H9 (cell line): ENCODE results near the gene ITPRIPL2. TPM values are rescaled to one million over a fixed set of nuclear protein-coding genes. Genes with fewer than 3 reads are reported as not detected.

Experiments
- DNase-seq: peaks from one replicate; pipeline ENCODE4 v3.0.0-alpha.2; 2017
- H2AFZ ChIP-seq: one replicate; pipeline ENCODE4 v1.6.1; 2013; ENCODE audit warnings: mild to moderate bottlenecking, low read length, control low read depth, moderate library complexity
- H2AK5ac ChIP-seq: 2 replicates; pipeline ENCODE4 v1.6.1; 2013; ENCODE audit warnings: low read length, control low read depth, mixed read lengths; ENCODE audit not compliant: insufficient read length
- H2BK120ac ChIP-seq: one replicate; pipeline ENCODE4 v1.6.1; 2013; ENCODE audit warnings: low read depth, mild to moderate bottlenecking, low read length, control low read depth, inconsistent platforms; ENCODE audit not compliant: poor library complexity, severe bottlenecking
- H2BK12ac ChIP-seq: 2 replicates; pipeline ENCODE4 v1.6.1; 2013; ENCODE audit warnings: low read length, control low read depth, mixed read lengths, low read depth; ENCODE audit not compliant: insufficient read length
- H2BK15ac ChIP-seq: 2 replicates; pipeline ENCODE4 v1.6.1; 2013; ENCODE audit warnings: low read depth, low read length, control low read depth
- H2BK20ac ChIP-seq: one replicate; pipeline ENCODE4 v1.6.1; 2013; ENCODE audit warnings: low read depth, mild to moderate bottlenecking, low read length, control low read depth, inconsistent platforms; ENCODE audit not compliant: poor library complexity, severe bottlenecking
- H2BK5ac ChIP-seq: 2 replicates; pipeline ENCODE4 v1.6.1; 2013; ENCODE audit warnings: low read length, control low read depth, mixed read lengths; ENCODE audit not compliant: insufficient read length
- H3K14ac ChIP-seq: 2 replicates; pipeline ENCODE4 v1.6.1; 2013; ENCODE audit warnings: low read length, control low read depth; ENCODE audit not compliant: insufficient read depth
- H3K18ac ChIP-seq: 2 replicates; pipeline ENCODE4 v1.6.1; 2013; ENCODE audit warnings: low read depth, mild to moderate bottlenecking, mixed read lengths, low read length, control low read depth; ENCODE audit not compliant: insufficient read length
- H3K23ac ChIP-seq: 2 replicates; pipeline ENCODE4 v1.6.1; 2013; ENCODE audit warnings: low read length, control low read depth, mixed read lengths, low read depth; ENCODE audit not compliant: insufficient read length
- H3K23me2 ChIP-seq: 2 replicates; pipeline ENCODE4 v1.6.1; 2013; ENCODE audit warnings: low read depth, mild to moderate bottlenecking, mixed read lengths, low read length, control low read depth; ENCODE audit not compliant: insufficient read length, poor library complexity, severe bottlenecking
- H3K27ac ChIP-seq: 2 replicates; pipeline ENCODE4 v1.5.1; 2013; ENCODE audit warnings: low read length, control low read depth, mixed read lengths, low read depth; ENCODE audit not compliant: insufficient read length
- H3K27me3 ChIP-seq: 2 replicates; pipeline ENCODE4 v1.6.1; 2013; ENCODE audit warnings: low read length, control low read depth, inconsistent platforms; ENCODE audit not compliant: insufficient read depth
- H3K4ac ChIP-seq: 2 replicates; pipeline ENCODE4 v1.6.1; 2013; ENCODE audit warnings: low read depth, mild to moderate bottlenecking, control low read depth, inconsistent platforms, low read length, moderate library complexity
- H3K4me1 ChIP-seq: 2 replicates; pipeline ENCODE4 v1.6.1; 2013; ENCODE audit warnings: low read length, control low read depth, inconsistent platforms; ENCODE audit not compliant: insufficient read depth
- H3K4me2 ChIP-seq: 2 replicates; pipeline ENCODE4 v1.6.1; 2013; ENCODE audit warnings: low read length, control low read depth, mixed read lengths; ENCODE audit not compliant: insufficient read length, insufficient read depth
- H3K56ac ChIP-seq: 2 replicates; pipeline ENCODE4 v1.6.1; 2013; ENCODE audit warnings: low read depth, mild to moderate bottlenecking, mixed read lengths, low read length, control low read depth; ENCODE audit not compliant: insufficient read length
- H3K79me1 ChIP-seq: 2 replicates; pipeline ENCODE4 v1.6.1; 2013; ENCODE audit warnings: low read depth, mild to moderate bottlenecking, moderate library complexity, low read length, control low read depth, inconsistent platforms; ENCODE audit not compliant: insufficient read depth, poor library complexity, severe bottlenecking
- H3K79me2 ChIP-seq: 2 replicates; pipeline ENCODE4 v1.6.1; 2013; ENCODE audit warnings: low read length, control low read depth, inconsistent platforms; ENCODE audit not compliant: insufficient read depth
- H3K9ac ChIP-seq: 2 replicates; pipeline ENCODE4 v1.6.1; 2013; ENCODE audit warnings: low read length, control low read depth, mixed read lengths; ENCODE audit not compliant: insufficient read length; ENCODE audit errors: extremely low read depth
- H3K9me3 ChIP-seq: one replicate; pipeline ENCODE4 v1.6.1; 2013; ENCODE audit warnings: low read depth, low read length, inconsistent platforms; ENCODE audit not compliant: control insufficient read depth
- H3T11ph ChIP-seq: one replicate; pipeline ENCODE4 v1.6.1; 2013; ENCODE audit warnings: mild to moderate bottlenecking, low read length, control low read depth, inconsistent platforms
- H4K20me1 ChIP-seq: one replicate; pipeline ENCODE4 v1.6.1; 2013; ENCODE audit not compliant: control insufficient read depth, insufficient read length, insufficient read depth
- H4K5ac ChIP-seq: 2 replicates; pipeline ENCODE4 v1.6.1; 2013; ENCODE audit warnings: low read depth, mild to moderate bottlenecking, mixed read lengths, low read length, control low read depth; ENCODE audit not compliant: insufficient read length
- H4K8ac ChIP-seq: replicated peaks from 2 replicates; pipeline ENCODE4 v1.6.1; 2013; ENCODE audit warnings: low read length, control low read depth, mixed read lengths, low read depth; ENCODE audit not compliant: insufficient read length
- H4K91ac ChIP-seq: 2 replicates; pipeline ENCODE4 v1.6.1; 2013; ENCODE audit warnings: low read depth, mild to moderate bottlenecking, moderate library complexity, mixed read lengths, low read length, control low read depth; ENCODE audit not compliant: insufficient read length
- H3K27ac Mint-ChIP-seq, 3 experiments: 2 replicates in 2 of 3; 3 replicates in 1 of 3; pipeline ENCODE4 v1.8.0; 2020 to 2021; ENCODE audit warnings: mixed read lengths in 3 of 3, mild to moderate bottlenecking in 1 of 3, moderate library complexity in 1 of 3
- H3K27me3 Mint-ChIP-seq: 2 replicates; pipeline ENCODE4 v1.8.0; 2021; ENCODE audit warnings: low read depth, mild to moderate bottlenecking, moderate library complexity, mixed read lengths
- H3K36me3 Mint-ChIP-seq, 3 experiments: 2 replicates in 2 of 3; 3 replicates in 1 of 3; pipeline ENCODE4 v1.8.0; 2020 to 2021; ENCODE audit warnings: low read depth in 3 of 3, mixed read lengths in 3 of 3; ENCODE audit not compliant: insufficient read depth in 1 of 3
- H3K4me1 Mint-ChIP-seq, 2 experiments: 2 replicates each; pipeline ENCODE4 v1.8.0; 2020; ENCODE audit warnings: mixed read lengths in 2 of 2
- H3K4me3 Mint-ChIP-seq, 2 experiments: 2 replicates in 1 of 2; 3 replicates in 1 of 2; pipeline ENCODE4 v1.8.0; 2020 to 2021; ENCODE audit warnings: mild to moderate bottlenecking in 2 of 2, mixed read lengths in 2 of 2, moderate library complexity in 1 of 2
- H3K9me3 Mint-ChIP-seq, 2 experiments: 2 replicates in 1 of 2; 3 replicates in 1 of 2; pipeline ENCODE4 v1.8.0; 2020; ENCODE audit warnings: mild to moderate bottlenecking in 2 of 2, mixed read lengths in 2 of 2, moderate library complexity in 1 of 2
- WGBS: extraction: QIAGEN DNeasy Blood & Tissue Kit; methylation state at CpG from one replicate; pipeline ENCODE4 v1.1.7; 2013; ENCODE audit warnings: missing lambda C conversion rate, low lambda C conversion rate, mixed read lengths; ENCODE audit not compliant: insufficient read length; ENCODE audit errors: extremely low coverage; 5-methylcytosine and 5-hydroxymethylcytosine counted together
- total RNA-seq: library from RNA; stranded (reverse); gene quantifications from 2 replicates; pipeline ENCODE4 v1.2.1, GENCODE V29; 2021
- TF ChIP-seq, protein P1 (sequence below): fragments of 200-600 bp; sonication (generic); conservative IDR thresholded peaks from 3 replicates; pipeline ENCODE4 v1.8.0; 2021; ENCODE audit warnings: antibody characterized with exemption, mild to moderate bottlenecking

ITPRIPL2 gene
- total RNA-seq, 1 experiment from 2014 or later, result 9.1 TPM

DNA sequence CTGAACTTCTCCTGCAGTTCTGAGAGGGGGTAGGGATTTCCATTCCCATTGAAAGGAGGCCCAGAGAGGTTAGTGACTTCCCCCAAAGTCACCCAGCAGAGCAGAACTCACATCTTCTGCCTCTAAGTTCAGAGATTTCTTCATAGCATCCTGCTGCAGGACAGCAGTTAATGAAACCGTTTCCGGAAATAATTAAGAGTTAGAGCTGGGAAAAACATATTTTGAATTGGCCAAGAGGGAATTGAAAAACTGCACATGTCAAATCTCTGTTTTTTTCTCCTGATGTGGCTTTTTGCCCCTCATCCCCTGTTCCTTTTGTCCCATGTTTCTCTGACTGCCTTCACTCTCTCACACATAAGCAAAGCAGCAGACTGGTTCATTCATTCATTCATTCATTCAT lies 26.6 kb downstream of the ITPRIPL2 start:
- Histone ChIP-seq H2BK5ac (no peak overlapping the region), H3K18ac (no peak overlapping the region), H3K23ac (no peak overlapping the region), H3K27me3 (no peaks in the 10 kb centered on the region), H2BK20ac (no peak overlapping the region), H3K23me2 (no peaks in the 10 kb centered on the region), H3K4ac (no peak overlapping the region), H3K4me1 (peaks cover 3% of the 10 kb centered on the region; the same call in 1 of the 2 replicates), H3K9me3 (no peaks in the 10 kb centered on the region), H4K20me1 (no peaks in the 10 kb centered on the region), H2AK5ac (no peak overlapping the region), H3T11ph (no peak overlapping the region), H3K27ac (no peak overlapping the region), H3K9ac (no peak overlapping the region), H2BK15ac (no peak overlapping the region), H3K79me2 (no peaks in the 10 kb centered on the region), H2AFZ (no peak overlapping the region), H3K14ac (no peak overlapping the region), H3K4me2 (no peak overlapping the region), H2BK12ac (no peak overlapping the region), H4K91ac (no peak overlapping the region), H2BK120ac (no peak overlapping the region), H3K79me1 (no peaks in the 10 kb centered on the region), H4K8ac (no peak overlapping the region), H3K56ac (no peak overlapping the region), H4K5ac (no peak overlapping the region)
- TF ChIP-seq, protein P1, sequence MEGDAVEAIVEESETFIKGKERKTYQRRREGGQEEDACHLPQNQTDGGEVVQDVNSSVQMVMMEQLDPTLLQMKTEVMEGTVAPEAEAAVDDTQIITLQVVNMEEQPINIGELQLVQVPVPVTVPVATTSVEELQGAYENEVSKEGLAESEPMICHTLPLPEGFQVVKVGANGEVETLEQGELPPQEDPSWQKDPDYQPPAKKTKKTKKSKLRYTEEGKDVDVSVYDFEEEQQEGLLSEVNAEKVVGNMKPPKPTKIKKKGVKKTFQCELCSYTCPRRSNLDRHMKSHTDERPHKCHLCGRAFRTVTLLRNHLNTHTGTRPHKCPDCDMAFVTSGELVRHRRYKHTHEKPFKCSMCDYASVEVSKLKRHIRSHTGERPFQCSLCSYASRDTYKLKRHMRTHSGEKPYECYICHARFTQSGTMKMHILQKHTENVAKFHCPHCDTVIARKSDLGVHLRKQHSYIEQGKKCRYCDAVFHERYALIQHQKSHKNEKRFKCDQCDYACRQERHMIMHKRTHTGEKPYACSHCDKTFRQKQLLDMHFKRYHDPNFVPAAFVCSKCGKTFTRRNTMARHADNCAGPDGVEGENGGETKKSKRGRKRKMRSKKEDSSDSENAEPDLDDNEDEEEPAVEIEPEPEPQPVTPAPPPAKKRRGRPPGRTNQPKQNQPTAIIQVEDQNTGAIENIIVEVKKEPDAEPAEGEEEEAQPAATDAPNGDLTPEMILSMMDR, result no peak
- no peak for DNase-seq
- no CpG with 5 or more reads among the region's 2 CpGs for WGBS
- Mint-ChIP-seq H3K4me3 (no peak overlapping the region), H3K4me1 (peaks cover 12 to 13% of the 10 kb centered on the region in 2 experiments), H3K27ac (no peak overlapping the region), H3K36me3 (no peaks in the 10 kb centered on the region), H3K27me3 (peaks cover 5% of the 10 kb centered on the region; the same call in 1 of the 2 replicates), H3K9me3 (no peaks in the 10 kb centered on the region)
